Body of pancreas (tissue), 4 donors: ENCODE data around the gene NEB.

Experiments
- POLR2A ChIP-seq, 3 donors: fragments of 450-650 bp; IDR thresholded peaks; one replicate each; pipeline ENCODE4 v1.6.1; 2016; ENCODE audit warnings: antibody characterized with exemption in 3 of 3, mild to moderate bottlenecking in 2 of 3
- TF ChIP-seq, protein P1 (sequence below), 7 experiments: fragments of 450-650 bp in 4 of 7; fragments of 200-600 bp in 3 of 7; sonication (generic) in 3 of 7; IDR thresholded peaks; one replicate each; pipeline ENCODE4 v1.5.1; 2016 to 2019; ENCODE audit warnings: antibody characterized with exemption in 7 of 7

DNA sequence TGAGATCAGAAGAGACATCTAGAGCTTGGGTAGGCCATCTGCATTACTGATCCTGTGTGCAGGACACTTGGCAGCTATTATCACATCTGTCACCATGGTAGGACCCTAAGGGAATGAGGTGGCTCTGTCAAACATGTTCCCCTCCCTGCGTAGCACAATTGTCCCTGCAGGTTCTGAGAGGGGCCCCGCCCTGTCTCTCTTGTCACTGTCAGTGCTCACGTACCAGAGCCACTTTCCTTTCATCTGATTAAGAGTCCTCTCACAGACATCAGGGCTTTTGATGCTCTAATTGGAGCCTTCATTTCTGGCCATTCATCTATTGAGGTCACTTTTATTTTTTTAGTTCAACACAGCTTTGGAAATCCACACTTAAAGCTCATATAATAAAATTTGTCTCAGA, 38.5 kb downstream of the NEB start:
- TF ChIP-seq, protein P1, sequence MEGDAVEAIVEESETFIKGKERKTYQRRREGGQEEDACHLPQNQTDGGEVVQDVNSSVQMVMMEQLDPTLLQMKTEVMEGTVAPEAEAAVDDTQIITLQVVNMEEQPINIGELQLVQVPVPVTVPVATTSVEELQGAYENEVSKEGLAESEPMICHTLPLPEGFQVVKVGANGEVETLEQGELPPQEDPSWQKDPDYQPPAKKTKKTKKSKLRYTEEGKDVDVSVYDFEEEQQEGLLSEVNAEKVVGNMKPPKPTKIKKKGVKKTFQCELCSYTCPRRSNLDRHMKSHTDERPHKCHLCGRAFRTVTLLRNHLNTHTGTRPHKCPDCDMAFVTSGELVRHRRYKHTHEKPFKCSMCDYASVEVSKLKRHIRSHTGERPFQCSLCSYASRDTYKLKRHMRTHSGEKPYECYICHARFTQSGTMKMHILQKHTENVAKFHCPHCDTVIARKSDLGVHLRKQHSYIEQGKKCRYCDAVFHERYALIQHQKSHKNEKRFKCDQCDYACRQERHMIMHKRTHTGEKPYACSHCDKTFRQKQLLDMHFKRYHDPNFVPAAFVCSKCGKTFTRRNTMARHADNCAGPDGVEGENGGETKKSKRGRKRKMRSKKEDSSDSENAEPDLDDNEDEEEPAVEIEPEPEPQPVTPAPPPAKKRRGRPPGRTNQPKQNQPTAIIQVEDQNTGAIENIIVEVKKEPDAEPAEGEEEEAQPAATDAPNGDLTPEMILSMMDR (IDR thresholded peaks at IDR 0.05): no peak
- no peak for TF ChIP-seq POLR2A (IDR thresholded peaks at IDR 0.05)
